ENCODE measurements around the gene TRAPPC10.
"Not testable (repeated sequence)": the region's sequence is repeated elsewhere in the genome, so short reads cannot be mapped to it uniquely, and the experiment has no call there.

DNA sequence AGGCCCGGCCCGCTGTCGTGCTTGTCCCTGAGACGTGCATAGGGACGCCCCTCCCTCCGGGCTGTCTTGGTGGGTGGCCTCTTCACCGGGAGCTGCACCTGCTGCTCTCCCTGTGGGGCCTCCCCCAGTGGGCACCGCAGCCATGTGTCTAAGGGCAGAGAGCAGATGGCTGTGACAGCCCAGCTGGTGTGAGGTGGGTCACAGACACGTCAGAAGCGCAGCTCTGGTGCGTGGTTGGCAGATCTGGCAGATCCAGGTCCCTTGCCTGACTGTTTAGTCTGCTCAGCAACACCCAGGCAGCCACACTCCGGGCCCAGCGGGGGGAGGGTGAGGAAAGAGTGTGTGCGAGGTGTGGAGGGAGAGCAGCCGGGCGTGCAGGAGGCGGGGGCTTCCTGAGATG lies 131.3 kb downstream of the TRAPPC10 start:
- not testable (repeated sequence) for TF ChIP-seq POLR2AphosphoS5 (IDR thresholded peaks at IDR 0.05; ENCODE audit: low read depth, low read length); POLR2A (IDR thresholded peaks at IDR 0.05; ENCODE audit: borderline replicate concordance, extremely low read depth, insufficient read depth, insufficient read length); ELF1 (IDR thresholded peaks at IDR 0.05; ENCODE audit: borderline replicate concordance, low read depth); EZH2 (IDR thresholded peaks at IDR 0.05); TCF7L2 (IDR thresholded peaks at IDR 0.05; ENCODE audit: borderline replicate concordance, extremely low read depth, insufficient read depth, insufficient read length); ZNF274 (IDR thresholded peaks at IDR 0.05; ENCODE audit: low read depth, low read length); EZH2phosphoT487 (IDR thresholded peaks at IDR 0.05; ENCODE audit: borderline replicate concordance); RAD21 (IDR thresholded peaks at IDR 0.05; ENCODE audit: low read depth); SIN3A (IDR thresholded peaks at IDR 0.05; ENCODE audit: low read depth); JUND (IDR thresholded peaks at IDR 0.05)
- TF ChIP-seq, protein P1, sequence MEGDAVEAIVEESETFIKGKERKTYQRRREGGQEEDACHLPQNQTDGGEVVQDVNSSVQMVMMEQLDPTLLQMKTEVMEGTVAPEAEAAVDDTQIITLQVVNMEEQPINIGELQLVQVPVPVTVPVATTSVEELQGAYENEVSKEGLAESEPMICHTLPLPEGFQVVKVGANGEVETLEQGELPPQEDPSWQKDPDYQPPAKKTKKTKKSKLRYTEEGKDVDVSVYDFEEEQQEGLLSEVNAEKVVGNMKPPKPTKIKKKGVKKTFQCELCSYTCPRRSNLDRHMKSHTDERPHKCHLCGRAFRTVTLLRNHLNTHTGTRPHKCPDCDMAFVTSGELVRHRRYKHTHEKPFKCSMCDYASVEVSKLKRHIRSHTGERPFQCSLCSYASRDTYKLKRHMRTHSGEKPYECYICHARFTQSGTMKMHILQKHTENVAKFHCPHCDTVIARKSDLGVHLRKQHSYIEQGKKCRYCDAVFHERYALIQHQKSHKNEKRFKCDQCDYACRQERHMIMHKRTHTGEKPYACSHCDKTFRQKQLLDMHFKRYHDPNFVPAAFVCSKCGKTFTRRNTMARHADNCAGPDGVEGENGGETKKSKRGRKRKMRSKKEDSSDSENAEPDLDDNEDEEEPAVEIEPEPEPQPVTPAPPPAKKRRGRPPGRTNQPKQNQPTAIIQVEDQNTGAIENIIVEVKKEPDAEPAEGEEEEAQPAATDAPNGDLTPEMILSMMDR (IDR thresholded peaks at IDR 0.05 in 2 of 3, conservative IDR thresholded peaks at IDR 0.05 in 1 of 3; ENCODE audit: borderline replicate concordance in 1 of 3, insufficient read depth in 1 of 3, low read depth in 2 of 3, low read length in 2 of 3), result not testable (repeated sequence)
- TF ChIP-seq, protein P2, sequence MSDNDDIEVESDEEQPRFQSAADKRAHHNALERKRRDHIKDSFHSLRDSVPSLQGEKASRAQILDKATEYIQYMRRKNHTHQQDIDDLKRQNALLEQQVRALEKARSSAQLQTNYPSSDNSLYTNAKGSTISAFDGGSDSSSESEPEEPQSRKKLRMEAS (IDR thresholded peaks at IDR 0.05), result not testable (repeated sequence)
- TF ChIP-seq, protein P3, sequence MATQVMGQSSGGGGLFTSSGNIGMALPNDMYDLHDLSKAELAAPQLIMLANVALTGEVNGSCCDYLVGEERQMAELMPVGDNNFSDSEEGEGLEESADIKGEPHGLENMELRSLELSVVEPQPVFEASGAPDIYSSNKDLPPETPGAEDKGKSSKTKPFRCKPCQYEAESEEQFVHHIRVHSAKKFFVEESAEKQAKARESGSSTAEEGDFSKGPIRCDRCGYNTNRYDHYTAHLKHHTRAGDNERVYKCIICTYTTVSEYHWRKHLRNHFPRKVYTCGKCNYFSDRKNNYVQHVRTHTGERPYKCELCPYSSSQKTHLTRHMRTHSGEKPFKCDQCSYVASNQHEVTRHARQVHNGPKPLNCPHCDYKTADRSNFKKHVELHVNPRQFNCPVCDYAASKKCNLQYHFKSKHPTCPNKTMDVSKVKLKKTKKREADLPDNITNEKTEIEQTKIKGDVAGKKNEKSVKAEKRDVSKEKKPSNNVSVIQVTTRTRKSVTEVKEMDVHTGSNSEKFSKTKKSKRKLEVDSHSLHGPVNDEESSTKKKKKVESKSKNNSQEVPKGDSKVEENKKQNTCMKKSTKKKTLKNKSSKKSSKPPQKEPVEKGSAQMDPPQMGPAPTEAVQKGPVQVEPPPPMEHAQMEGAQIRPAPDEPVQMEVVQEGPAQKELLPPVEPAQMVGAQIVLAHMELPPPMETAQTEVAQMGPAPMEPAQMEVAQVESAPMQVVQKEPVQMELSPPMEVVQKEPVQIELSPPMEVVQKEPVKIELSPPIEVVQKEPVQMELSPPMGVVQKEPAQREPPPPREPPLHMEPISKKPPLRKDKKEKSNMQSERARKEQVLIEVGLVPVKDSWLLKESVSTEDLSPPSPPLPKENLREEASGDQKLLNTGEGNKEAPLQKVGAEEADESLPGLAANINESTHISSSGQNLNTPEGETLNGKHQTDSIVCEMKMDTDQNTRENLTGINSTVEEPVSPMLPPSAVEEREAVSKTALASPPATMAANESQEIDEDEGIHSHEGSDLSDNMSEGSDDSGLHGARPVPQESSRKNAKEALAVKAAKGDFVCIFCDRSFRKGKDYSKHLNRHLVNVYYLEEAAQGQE (IDR thresholded peaks at IDR 0.05; ENCODE audit: low read depth), result not testable (repeated sequence)
